ENCODE measurements around the gene GRID1. TPM values are rescaled to one million over a fixed set of nuclear protein-coding genes. Genes with fewer than 3 reads are reported as not detected.
A peak's percentile ranks its signal among the peaks of the same experiment; 100 is the strongest.

Gene GRID1
- total RNA-seq, 1 experiment from 2014 or later: 5.6 TPM

- POLR2A ChIA-PET: no interaction called here
- H3K36me3 ChIP-seq (ENCODE audit: control insufficient read depth in 1 of 2, insufficient read depth in 2 of 2, low read length in 2 of 2): no peaks in the 10 kb centered on the region
- CTCF ChIA-PET: no interaction called here
These were observed 41.4 kb downstream of the GRID1 start for GRCh38 chr10:86325158-86325557.

More at GRCh38 chr10:86325158-86325557, 41.4 kb downstream of the GRID1 start:
- no TSS peak for BruUV-seq (replicated peaks)
- H3K4me3 ChIP-seq (replicated peaks in 1 of 2; ENCODE audit: low read depth in 1 of 2, low read length in 2 of 2): no peak overlapping the region
- H4K20me1 ChIP-seq (ENCODE audit: insufficient read depth): no peaks in the 10 kb centered on the region
- H3K4me2 ChIP-seq (ENCODE audit: low read length): no peak overlapping the region
- no peaks in the 10 kb centered on the region for H3K9me2 ChIP-seq (ENCODE audit: insufficient read depth)
- no peaks in the 10 kb centered on the region for H3K9me3 ChIP-seq (ENCODE audit: control insufficient read depth in 1 of 2, insufficient read depth in 1 of 2, low read depth in 1 of 2, low read length in 2 of 2)
- ATAC-seq (peak; percentile 70), DNase-seq (ENCODE audit: low read depth, low spot score) (no peak)
- H3K9ac ChIP-seq (ENCODE audit: low read length): no peak overlapping the region
- H3K27ac ChIP-seq (ENCODE audit: low read depth, low read length): no peak overlapping the region
- TF ChIP-seq REST (IDR thresholded peaks at IDR 0.05; ENCODE audit: low read depth): no peak
- TF ChIP-seq CTCF (IDR thresholded peaks at IDR 0.05 in 2 of 3, conservative IDR thresholded peaks at IDR 0.05 in 1 of 3; ENCODE audit: borderline replicate concordance in 1 of 3, insufficient read depth in 1 of 3, low read depth in 2 of 3, low read length in 2 of 3): peak in 2 of 3 experiments; percentile 32 to 46; a peak in 3 of 6 replicates
- TF ChIP-seq TCF7L2 (IDR thresholded peaks at IDR 0.05; ENCODE audit: borderline replicate concordance, extremely low read depth, insufficient read depth, insufficient read length): no peak
- TF ChIP-seq SIN3A (IDR thresholded peaks at IDR 0.05; ENCODE audit: low read depth): no peak
- no peak for TF ChIP-seq POLR2A (IDR thresholded peaks at IDR 0.05; ENCODE audit: borderline replicate concordance, extremely low read depth, insufficient read depth, insufficient read length)
- RAD21 ChIA-PET (ENCODE audit: low non-redundant PET in 1 of 2, low total read pairs in 2 of 2, uncharacterized antibody in 2 of 2, unreplicated experiment in 2 of 2): no interaction called here
- no peaks in the 10 kb centered on the region for H3K27me3 ChIP-seq (ENCODE audit: insufficient read depth, low read length)
- no peaks in the 10 kb centered on the region for H3K79me2 ChIP-seq (ENCODE audit: insufficient read depth, low read length)
- no peak overlapping the region for H2AFZ ChIP-seq (ENCODE audit: low read depth, low read length, poor library complexity, severe bottlenecking)
- intact Hi-C loops (cut with micrococcal nuclease): no loop called here
- H3K4me1 ChIP-seq (ENCODE audit: control insufficient read depth in 1 of 2, insufficient read depth in 2 of 2, low read length in 2 of 2): no peaks in the 10 kb centered on the region

Data from HCT116 (cell line).